SU-DHL-6 (cell line): ENCODE data around the gene SLC13A2.

Experiments used
- EZH2phosphoT487 ChIP-seq: fragments of 200-600 bp; sonication (generic), shearing (Covaris generic); conservative IDR thresholded peaks from 2 replicates; pipeline ENCODE4 v1.6.1; 2018; ENCODE audit warnings: mild to moderate bottlenecking, antibody characterized with exemption, low read length, moderate library complexity, mixed read lengths
- TF ChIP-seq, protein P1 (sequence below): fragments of 200-600 bp; sonication (generic); IDR thresholded peaks from one replicate; pipeline ENCODE4 v1.5.1; 2017; ENCODE audit warnings: antibody characterized with exemption, mild to moderate bottlenecking, low read length, moderate library complexity; ENCODE audit not compliant: insufficient read depth, poor library complexity, severe bottlenecking

DNA sequence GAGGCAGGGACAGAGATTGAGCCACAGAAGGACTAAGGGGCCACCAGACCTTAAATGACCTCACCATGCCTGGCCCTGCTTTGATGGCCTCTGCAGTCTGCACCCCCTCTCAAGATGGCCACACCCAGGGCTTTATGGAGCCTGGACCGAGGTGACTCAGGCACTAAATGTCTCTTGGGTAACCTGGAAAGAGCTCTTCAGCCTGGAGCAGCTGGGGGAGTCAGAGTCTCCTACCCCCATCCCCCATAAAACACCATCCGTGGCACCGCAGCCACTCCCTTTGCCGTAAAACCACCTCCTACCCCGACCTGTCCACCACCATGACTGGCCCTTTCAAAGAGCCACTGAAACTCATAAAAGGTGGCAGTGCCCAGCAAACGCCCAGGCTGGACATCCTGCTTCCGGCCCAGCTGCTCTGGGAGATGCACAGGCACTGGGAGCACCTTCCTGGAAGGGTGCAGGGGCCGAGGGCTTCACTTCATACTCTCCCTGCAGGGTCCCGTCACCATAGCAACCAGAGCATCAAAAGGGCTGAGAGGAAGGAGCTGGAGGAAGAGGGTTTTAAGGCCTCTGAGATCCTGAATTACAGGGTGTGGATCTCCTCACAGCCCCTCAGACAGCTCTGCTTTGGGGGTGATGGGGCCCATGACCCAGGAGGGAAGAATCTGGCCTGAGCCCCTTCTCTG is 55.0 kb downstream of the SLC13A2 start:
- TF ChIP-seq, protein P1, sequence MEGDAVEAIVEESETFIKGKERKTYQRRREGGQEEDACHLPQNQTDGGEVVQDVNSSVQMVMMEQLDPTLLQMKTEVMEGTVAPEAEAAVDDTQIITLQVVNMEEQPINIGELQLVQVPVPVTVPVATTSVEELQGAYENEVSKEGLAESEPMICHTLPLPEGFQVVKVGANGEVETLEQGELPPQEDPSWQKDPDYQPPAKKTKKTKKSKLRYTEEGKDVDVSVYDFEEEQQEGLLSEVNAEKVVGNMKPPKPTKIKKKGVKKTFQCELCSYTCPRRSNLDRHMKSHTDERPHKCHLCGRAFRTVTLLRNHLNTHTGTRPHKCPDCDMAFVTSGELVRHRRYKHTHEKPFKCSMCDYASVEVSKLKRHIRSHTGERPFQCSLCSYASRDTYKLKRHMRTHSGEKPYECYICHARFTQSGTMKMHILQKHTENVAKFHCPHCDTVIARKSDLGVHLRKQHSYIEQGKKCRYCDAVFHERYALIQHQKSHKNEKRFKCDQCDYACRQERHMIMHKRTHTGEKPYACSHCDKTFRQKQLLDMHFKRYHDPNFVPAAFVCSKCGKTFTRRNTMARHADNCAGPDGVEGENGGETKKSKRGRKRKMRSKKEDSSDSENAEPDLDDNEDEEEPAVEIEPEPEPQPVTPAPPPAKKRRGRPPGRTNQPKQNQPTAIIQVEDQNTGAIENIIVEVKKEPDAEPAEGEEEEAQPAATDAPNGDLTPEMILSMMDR, result no peak
- no peak for TF ChIP-seq EZH2phosphoT487
